Loucy (cell line): ENCODE results near the gene MTNR1A.

Source experiments
- CTCF ChIP-seq: fragments of 200-600 bp; sonication (generic); conservative IDR thresholded peaks from 2 replicates; pipeline ENCODE4 v1.5.1; 2014; ENCODE audit warnings: mild to moderate bottlenecking, antibody characterized with exemption, low read length
- EZH2phosphoT487 ChIP-seq: fragments of 200-600 bp; IDR thresholded peaks from 2 replicates; pipeline ENCODE4 v1.6.1; 2018; ENCODE audit warnings: antibody characterized with exemption, mild to moderate bottlenecking, moderate library complexity, borderline replicate concordance

GRCh38 chr4:186502231-186502630 lies 53.1 kb downstream of the MTNR1A start:
- no peak for TF ChIP-seq EZH2phosphoT487
- no peak for TF ChIP-seq CTCF
